Activated CD4-positive, alpha-beta T cell treated with anti-CD3 and anti-CD28 coated beads, Interleukin-10, Interleukin-2, amounts not matched to agents 100 ng/mL and 50 ng/mL, durations not matched to agents 16 hours and 8 hours (primary cell): ENCODE data around the gene LYST.
"Not testable (repeated sequence)": the region's sequence is repeated elsewhere in the genome, so short reads cannot be mapped to it uniquely, and the experiment has no call there.

Experiments used
- DNase-seq: peaks from one replicate; pipeline ENCODE4 v3.0.0-alpha.2; 2020

LYST gene

DNA sequence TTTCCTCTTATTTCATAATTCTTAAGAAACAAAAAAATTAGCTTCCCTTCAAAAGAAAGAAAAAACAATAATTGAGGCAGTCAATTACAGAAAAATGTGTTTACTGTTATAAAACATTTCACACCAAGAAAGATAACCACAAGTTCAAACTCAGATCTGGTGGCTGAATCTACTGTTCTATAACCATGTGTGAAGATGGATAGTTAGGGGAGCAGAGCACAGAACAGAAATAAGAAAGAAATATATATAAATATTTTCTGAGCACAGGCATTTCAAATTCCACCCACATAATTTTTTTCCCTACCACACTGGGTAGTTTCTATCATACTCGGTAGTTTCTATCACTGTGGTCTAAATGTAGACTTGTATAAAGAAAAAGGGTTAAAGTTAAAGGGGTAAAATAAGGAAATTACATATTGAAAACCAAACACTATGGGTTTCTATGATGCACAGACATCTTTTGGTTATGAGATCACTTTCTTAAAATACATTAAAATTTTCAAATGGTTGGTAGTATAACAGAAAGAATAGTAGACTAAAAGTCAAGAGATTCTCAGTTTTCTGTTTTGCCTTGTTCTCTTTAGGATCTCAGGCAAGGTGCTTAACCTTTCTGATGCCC lies 10.8 kb downstream of the LYST start:
- DNase-seq = no peak

DNA sequence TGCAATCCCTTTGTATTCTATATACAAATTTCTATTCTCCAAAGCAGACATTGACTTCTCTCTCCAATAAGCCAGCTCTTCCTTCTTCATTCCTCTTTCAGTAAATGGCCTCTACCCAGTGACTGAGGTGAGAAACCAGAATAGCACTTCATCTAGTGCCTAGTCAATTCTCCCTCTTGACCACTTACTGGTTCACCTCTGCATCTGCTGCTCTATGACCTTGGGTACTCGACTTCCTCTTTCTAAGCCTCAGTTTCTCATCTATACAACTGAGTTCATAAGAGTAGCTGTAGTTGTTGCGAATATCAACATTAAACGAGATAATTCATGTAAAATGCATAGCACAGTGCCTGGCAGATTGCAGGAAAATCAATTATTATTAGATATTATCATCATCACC lies 12.4 kb downstream of the LYST start:
- no peak for DNase-seq

DNA sequence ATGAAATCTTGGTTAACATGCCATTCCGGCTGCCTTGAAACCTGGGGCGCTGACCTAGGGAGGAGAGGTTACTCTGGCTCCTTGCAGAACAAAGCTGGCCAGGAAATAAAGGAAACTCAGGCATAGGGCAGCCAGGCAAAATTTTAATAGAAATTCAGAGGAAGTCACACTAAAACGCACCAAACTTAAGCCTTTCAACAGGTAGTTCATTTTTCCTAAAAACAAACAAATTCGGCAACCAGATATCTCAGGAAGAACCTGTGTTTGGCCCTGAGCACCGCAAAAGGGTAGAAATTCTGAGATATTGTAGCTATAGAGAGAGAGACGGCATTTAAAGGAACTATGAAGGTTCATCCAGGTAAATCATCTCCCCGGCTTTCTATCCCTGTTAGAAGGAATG lies 13.1 kb downstream of the LYST start:
- no peak for DNase-seq

DNA sequence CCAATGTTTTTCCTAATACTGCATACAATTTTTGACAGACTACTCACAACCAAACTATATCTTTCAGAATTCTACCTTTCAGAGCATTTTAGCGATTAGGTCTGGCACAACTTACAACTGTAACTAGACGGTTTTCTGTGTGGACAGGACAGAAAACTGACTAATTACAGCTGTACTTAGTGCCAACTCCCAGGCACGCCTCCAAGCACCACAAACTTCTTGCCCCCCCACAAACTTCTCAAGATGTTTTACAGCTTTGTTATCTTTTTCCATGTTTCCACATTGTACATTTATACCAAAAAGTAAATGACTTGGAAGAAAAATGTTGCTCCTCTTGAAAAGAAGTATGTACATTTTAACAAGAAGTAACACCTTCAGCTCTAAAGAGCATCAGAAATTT lies 13.8 kb downstream of the LYST start:
- DNase-seq = no peak

DNA sequence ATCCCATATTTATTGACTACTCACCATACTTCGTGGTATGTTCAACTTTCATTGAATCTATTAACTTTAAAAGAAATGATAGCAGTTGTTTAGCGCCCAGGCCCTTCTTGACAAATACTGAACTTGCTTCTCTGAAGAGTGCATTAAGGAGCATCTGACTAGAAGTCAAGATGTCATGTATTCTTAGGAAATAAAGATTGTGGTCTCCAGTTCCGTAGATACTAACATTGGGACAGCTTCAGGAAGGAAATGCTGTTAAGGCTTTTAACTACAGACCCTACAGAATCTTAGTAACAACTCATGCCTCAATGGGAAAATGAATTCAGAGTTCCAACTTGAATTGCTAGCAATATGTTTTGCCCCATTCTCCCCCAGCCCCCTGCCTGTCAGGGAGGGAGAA lies 14.8 kb downstream of the LYST start:
- DNase-seq = no peak

DNA sequence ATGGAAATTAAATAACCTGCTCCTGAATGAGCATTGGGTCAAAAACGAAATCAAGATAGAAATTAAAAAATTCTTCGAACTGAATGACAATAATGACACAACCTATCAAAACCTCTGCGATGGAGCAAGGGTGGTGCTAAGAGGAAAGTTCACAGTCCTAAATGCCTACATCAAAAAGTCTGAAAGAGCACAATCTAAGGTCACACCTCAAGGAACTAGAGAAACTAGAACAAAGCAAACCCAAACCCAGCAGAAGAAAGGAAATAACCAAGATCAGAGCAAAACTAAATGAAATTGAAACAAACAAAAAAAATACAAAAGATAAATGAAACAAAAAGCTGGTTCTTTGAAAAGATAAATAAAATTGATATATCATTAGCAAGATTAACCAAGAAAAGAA lies 18.5 kb downstream of the LYST start:
- not testable (repeated sequence) for DNase-seq

DNA sequence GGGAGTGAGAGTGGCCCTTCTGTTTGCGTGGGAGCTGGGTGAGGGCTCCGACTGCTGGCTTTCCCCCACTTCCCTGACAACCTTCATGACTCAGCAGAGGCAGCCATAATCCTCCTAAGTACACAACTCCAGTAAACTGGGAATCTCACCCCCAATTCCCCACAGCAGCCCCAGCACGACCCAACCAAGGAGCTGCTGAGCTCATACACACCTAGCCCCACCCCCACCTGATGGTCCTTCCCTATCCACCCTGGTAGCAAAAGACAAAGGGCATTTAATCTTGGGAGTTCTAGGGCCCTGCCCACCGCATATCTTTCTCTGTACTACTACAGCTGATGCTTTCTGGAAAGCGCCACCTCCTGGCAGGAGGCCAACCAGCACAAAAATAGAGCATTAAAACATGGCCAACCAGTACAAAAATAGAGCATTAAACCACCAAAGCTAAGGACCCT lies 21.0 kb downstream of the LYST start:
- DNase-seq = not testable (repeated sequence)

DNA sequence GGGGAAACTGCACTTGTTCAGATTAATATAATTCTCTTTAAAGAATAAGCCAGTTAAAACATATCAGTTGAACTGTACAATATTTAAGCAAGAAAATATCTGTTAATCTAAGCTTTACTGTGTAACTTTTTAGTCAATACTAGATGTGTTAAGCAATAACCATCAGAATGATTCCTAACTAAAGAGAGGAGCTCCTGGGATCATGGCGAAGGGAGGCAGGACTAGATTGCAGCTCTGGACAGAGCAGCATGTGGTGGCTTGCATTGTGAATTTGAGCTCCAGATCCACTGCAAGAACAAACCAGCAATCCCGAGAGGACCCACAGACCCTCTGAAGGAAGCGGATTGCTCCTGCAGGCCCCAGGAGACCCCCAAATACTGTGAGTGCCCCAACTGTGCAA lies 21.9 kb downstream of the LYST start:
- DNase-seq = no peak

DNA sequence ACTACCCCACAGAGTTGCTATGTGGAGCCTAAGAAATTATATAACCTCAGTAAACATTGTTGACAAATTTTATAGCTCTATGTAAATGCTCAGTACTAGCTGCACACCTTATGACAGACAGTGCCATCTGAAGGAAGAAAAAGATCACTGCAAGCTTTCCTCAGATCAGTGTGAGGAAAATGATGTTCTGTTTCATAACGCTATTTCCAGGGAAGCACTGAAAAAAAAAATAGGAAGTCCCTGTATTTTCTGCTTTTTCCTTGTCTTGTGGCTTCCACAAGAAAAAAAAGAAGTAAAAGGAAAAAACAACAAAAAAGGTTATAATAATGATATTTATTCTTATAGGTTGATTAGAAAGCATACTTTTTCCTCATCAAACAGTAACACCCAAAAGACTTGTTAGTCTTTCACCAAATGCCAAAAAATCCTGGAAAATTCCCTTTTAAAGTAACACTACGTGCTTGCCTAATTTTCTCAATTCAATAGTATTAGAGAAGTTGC lies 23.2 kb downstream of the LYST start:
- DNase-seq = no peak

DNA sequence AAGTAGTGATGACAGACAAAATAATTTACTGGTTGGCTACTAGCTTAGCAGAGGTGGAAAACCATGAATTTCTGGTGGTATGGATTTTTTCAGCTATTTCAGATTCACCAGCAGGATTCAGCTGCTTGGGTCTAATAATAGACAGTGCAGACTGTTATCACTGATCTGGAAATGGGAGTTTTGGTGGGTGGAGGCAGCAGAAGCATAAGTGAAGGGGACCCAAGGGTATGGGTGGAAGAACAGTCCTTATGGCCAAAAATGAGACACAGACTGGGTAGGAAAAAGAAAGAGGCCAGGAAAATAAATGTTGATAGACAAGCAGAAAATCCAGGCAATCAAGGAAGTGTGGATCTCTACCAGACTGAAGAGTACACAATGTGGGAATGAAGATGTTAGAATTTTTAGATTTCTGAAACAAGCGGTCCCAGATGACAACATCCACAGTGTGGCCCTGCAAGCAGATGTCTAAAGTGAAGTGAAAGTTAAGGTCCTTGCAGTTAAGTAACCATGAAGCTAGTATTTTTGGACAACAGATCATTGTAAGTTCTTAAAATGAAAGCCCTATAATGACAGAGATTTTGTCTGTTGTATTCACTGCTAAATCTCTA lies 24.7 kb downstream of the LYST start:
- DNase-seq = no peak

DNA sequence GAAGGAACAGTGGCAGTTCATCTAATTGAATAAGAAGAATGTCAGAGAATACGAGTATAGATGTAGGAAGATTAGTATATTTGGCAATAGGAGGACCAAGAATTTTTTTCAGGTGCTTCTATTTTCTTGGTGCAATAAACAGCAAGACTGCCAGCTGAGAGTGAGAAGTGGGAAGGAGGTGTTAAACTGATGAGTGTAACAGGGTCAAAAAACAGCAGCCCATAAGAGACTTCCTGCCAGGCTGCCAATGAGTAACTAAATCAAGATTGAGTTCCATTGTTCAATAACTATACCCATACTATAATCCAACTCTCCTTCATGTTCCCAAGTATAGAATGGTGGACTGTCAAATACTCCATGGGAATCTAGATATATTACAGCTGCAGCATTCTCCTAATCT lies 28.7 kb downstream of the LYST start:
- DNase-seq = no peak

DNA sequence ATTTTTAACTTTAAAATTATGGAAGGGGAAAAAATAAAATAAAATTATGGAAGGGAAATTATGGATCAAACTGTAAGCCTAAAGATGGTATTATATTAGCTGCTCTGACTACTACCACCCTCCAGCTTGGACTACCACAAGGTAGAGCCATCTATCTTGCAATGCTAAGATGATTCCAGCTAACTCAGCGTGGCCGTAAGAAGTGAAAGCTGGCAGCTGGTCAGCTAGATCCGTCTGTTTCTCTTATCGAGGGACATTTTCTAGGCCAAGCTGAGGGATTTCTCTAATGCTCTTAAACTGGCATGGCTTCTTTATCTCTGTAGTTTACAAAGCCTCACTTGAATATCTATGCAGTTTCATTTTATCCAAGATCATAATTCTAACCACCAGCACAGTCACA lies 31.5 kb downstream of the LYST start:
- no peak for DNase-seq

DNA sequence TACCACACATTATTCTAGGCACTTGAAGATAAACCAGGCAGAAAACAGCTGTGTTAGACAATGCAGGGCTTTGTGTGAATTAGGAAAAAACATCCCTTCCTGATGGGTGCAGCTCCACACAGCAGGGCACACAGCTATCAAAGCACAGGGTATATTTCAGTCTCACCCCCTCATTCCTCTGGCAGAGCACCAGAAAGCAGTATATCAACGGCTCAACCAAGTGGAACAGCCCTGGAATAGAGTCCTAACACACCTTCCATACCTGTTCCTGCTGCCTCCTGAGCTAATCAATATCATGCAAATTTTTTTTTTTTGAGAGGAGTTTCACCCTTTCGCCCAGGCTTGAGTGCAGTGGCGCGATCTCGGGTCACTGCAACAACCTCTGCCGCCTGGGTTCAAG lies 32.1 kb downstream of the LYST start:
- DNase-seq = no peak

DNA sequence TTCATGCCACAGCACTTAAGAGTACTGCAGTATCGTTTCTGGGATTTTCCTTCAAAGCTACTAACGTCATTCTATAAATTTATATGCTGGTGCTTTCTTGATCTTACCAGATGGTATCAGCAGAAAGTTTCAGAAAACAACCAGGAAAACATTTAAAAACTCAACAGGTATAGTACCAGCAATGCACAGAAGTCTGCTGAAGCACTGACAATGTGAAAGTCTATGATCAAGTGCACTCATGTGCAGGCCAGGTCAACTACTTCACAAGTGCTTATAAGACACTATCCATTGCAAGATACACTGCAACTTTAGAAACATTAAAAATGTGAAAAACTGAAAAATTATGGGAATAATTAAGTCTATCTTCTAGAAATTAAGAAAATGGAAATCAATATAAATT lies 34.7 kb downstream of the LYST start:
- DNase-seq = no peak

DNA sequence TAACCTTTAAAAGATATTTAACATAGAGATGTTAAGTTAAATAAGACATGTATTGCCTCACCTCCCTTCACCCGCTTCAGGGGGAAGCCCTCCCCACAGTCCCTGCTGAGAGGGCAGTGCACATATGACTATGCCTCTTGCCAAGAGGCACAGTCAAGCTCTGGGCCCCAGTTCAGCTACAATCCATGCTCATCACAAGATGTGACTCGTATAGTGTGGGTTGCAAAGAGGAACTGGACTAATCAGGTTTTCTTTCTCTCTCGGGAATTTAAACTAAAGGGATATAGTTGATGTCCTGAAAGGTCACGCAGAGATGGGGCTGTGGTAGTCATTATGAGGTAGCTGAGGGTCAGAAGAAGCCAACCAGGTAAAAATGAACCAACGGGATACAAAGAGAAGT lies 35.6 kb downstream of the LYST start:
- peak; percentile 39 for DNase-seq

DNA sequence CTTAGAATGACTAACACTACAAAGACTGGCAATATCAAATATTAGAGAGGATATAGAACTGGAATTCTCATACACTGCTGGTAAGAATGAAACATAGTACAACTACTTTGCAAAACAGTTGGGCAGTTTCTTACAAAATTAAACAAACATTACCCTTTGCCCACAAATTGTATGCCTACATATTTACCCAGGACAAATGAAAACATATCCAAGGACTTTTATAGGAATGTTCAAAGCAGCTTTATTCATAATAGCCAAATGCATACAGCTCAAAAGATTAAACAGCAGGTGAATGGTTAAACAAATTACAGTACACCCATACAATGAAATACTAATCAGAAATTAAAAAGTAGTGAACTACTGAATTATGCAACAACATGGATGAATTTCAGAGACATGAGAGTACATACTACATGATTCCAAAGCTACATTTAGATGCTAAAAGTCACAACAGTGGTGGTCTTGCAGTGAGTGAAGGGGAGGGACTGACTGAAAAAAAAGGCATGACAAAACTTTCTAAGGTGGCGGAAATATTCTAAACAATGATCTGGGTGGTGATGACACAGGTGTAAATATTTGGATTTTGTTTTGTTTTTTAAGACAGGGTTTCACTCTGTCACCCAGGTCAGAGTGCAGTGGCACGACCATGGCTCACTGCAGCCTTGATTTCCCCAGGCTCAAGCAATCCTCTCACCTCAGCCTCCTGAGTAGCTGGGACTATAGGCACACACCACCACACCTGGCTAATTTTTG lies 40.4 kb downstream of the LYST start:
- no peak for DNase-seq

DNA sequence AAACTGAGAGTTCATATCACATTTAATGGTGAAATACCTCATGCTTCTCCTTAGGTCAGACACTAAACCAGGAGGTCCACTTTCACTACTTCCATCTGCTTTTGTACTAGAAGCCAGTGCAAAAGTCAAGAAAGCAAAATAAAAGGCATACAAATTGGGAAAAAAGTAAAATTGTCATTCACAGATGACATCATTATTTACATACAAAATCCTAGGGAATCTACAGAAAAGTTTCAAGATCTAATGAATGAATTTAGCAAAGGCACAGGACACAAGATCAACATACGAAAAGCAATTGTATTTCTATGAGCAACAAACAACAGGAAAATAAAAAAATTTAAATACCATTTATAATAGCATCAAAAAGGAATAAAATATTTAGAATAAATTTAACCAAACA lies 41.5 kb downstream of the LYST start:
- no peak for DNase-seq

DNA sequence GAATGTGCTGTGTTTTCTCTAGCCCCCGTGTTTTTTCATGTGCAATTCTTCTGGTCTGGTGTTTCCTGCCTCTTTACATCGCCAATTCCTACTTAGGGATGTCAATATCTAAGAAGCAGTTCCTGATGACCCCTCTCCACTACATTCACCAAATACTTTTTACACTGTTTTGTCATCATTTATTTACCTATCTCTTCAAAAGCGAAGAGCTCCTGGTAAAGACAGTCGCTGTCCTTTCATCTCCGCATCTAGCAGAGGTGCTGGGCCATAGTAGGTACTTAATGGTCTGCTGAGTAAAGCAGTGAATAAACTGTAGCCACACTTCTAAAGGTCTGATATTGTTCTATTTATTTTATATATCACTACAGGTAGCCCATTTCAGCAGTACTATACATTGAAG lies 43.0 kb downstream of the LYST start:
- DNase-seq = no peak

DNA sequence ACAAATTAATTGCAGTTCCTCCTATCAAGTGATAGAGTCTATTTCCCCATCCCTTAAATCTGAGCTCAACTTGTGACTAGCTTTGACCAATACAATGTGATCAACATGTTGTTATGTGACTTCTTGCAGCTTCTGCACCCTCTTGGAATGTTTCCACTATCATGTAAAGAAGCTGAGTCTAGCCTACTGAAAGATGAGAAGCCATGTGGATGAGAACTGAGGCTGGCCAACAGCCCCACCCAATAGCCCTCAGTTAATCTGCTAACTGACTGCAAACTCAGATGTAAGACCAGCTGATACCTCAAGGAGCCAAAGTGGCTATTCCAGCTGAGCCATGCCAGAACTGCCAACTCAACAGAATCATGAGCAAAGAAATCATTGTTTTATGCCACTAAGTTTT lies 44.0 kb downstream of the LYST start:
- DNase-seq = no peak

DNA sequence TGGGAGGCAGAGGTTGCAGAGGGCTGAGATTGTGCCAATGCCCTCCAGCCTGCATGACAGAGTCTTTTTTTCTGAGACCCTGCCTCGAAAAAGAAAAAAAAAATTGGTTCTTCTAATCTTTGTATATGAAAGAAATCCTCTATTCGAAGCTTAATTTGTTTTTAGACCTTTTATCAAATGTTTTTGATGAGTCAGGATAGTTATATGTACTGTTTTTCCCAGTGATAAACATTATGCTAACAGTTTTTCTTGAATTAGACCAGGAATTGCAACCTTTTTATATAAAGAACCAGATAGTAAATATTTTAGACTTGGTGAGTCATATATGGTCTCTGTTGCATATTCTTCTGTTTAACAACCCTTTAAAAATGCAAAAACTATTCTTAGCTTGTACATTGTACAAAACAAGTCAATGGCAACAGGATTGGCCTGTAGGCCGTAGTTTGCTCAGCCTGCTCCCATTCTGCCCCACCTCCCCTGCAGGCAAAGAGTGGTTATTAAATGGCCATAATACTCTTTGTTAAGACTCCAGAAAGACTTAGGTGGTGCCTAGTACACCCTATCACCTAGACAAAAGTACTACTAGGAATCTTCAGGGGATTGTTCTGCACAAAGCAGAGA lies 45.2 kb downstream of the LYST start:
- no peak for DNase-seq

DNA sequence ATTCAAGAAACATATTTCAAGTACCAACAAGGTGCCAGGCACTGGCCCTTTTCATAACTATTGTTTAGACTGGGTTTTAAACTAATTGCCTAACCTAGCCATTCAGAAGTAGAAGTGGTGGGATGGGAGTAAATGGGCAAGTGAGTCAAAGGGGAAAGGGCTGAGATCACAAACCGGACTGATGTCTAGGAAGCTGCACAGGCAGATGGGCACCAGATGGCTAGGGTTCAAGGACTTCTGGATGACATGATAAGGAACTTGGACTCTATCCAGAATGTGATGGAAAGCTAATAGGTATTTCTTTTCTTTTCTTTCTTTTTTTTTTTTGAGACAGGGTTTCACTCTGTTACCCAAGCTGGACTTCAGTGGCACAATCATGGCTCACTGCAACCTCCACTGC lies 46.6 kb downstream of the LYST start:
- DNase-seq = no peak

DNA sequence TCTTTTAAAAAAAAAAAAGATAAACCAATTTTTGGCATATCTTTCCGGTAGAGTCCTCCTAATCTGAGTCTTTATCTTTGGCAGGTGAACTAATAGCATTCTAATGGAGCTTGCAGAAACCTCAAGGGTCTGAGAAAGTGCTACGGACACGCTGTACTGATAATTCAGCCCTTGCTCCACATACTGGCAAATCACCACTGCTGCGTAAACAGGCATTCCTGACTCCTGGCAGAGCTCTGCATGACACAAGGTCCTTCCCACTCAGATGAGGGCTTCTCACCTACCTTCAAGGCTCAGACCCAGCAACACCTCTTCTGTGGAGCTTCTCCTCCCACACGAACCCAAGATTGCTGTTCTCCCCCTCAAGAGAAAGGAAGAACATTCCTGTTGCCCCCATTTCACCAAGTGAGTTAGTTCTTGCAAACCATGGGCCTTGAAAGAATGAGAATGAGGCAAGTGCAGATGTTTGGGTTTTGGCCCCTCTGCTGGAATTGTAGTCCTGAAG lies 48.0 kb downstream of the LYST start:
- no peak for DNase-seq

DNA sequence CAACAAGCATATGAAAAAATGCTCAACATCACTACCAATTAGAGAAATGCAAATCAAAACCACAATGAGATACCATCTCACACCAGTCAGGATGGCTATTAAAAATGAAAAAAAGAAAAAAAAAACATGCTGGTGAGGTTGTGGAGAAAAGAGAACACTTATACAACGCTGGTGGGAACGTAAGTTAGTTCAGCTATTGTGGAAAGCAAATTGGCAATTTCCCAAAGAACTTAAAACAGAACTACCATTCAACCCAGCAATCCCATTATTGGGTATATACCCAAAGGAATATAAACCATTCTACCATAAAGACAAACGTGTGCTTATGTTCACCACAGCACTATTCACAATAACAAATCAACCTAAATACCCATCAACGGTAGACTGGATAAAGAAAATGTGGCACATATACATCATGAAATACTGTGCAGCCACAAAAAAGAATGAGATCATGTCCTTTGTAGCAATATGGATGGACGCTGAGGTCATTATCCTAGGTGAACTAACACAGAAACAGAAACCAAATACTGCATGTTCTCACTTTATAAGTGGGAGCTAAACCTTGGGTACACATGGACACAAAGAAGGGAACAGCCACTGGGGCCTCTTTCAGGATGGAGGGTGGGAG lies 49.5 kb downstream of the LYST start:
- no peak for DNase-seq
